ENCODE results near the gene NDUFAF2.
"Not testable (repeated sequence)": the region's sequence is repeated elsewhere in the genome, so short reads cannot be mapped to it uniquely, and the experiment has no call there.

NDUFAF2 gene

DNA sequence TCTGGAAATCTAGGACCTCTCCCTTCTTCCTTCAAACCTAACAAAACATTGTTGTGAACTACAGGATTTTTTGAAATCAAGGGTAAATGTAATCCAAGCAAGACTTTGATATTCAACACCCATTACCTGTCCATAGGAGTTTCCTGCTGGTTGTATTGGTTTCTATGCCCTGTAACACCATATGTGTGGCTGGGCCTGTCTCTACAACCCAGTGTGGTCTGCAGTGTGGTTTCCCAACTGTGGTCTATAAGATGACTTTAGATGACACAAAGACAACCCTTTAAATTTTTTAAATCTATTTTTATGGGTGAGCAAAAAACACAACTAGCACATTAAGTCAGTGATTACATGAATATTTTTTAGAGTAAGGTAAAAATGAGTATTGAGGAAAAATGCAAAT, 124.1 kb downstream of the NDUFAF2 start:
- Histone ChIP-seq H3K9me3 (ENCODE audit: control insufficient read depth, low read length) (no peaks in the 10 kb centered on the region), H3K27me3 (replicated peaks; ENCODE audit: control insufficient read depth, insufficient read depth, low read length, poor library complexity, severe bottlenecking) (no peaks in the 10 kb centered on the region), H3K36me3 (ENCODE audit: control insufficient read depth, insufficient read depth, low read length) (no peaks in the 10 kb centered on the region), H3K4me3 (ENCODE audit: insufficient read depth, low read depth, low read length, poor library complexity, severe bottlenecking) (no peak overlapping the region), H3K4me1 (ENCODE audit: control insufficient read depth, insufficient read depth, low read length, poor library complexity, severe bottlenecking) (no peaks in the 10 kb centered on the region), H3K27ac (ENCODE audit: insufficient read depth, low read length, poor library complexity, severe bottlenecking) (no peak overlapping the region)
- DNase-seq: no peak

DNA sequence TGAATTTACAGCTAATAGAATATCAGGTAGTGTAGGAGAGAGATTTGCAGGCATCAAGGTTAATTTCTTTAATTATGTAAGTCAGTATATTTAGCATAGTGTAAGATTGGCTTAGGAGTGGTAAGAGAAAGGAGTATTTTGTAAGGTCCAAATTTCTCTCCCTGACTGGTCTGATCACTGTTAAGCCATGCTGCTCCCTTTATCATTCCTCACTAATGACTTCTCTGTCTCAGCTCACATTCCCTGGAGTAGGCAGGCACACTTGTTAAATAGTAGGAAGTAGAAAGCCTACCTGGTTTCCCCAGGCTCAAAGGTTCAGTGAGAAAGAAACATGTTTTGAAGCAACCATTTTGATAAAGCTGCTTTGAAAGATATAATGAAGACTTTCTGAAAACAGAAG, 126.5 kb downstream of the NDUFAF2 start:
- H3K27ac ChIP-seq (ENCODE audit: insufficient read depth, low read length, poor library complexity, severe bottlenecking): no peak overlapping the region
- H3K9me3 ChIP-seq (ENCODE audit: control insufficient read depth, low read length): no peaks in the 10 kb centered on the region
- DNase-seq: no peak
- H3K36me3 ChIP-seq (ENCODE audit: control insufficient read depth, insufficient read depth, low read length): no peaks in the 10 kb centered on the region
- H3K27me3 ChIP-seq (replicated peaks; ENCODE audit: control insufficient read depth, insufficient read depth, low read length, poor library complexity, severe bottlenecking): no peaks in the 10 kb centered on the region
- H3K4me3 ChIP-seq (ENCODE audit: insufficient read depth, low read depth, low read length, poor library complexity, severe bottlenecking): no peak overlapping the region
- no peaks in the 10 kb centered on the region for H3K4me1 ChIP-seq (ENCODE audit: control insufficient read depth, insufficient read depth, low read length, poor library complexity, severe bottlenecking)

DNA sequence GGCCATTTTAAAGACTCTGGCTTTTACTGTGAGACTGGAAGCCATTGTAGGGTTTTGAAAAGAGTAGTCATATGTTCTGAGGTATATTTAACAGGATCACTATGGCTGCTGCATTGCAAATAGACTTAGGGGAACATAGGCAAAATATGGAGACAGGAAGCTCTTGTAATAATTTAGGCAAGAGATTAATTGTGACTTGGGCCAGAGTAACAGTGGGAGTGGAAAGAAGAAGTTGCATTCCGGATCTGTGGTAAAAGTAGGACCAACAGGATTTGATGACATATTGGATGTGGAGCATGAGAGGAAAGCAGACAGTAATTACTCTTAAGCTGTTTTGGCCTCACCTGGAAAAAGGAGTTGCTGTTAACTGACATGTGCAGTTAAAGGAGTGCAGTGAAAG, 131.6 kb downstream of the NDUFAF2 start:
- no peaks in the 10 kb centered on the region for H3K27me3 ChIP-seq (replicated peaks; ENCODE audit: control insufficient read depth, insufficient read depth, low read length, poor library complexity, severe bottlenecking)
- no peak overlapping the region for H3K27ac ChIP-seq (ENCODE audit: insufficient read depth, low read length, poor library complexity, severe bottlenecking)
- no peaks in the 10 kb centered on the region for H3K9me3 ChIP-seq (ENCODE audit: control insufficient read depth, low read length)
- DNase-seq: no peak
- no peak overlapping the region for H3K4me3 ChIP-seq (ENCODE audit: insufficient read depth, low read depth, low read length, poor library complexity, severe bottlenecking)
- H3K36me3 ChIP-seq (ENCODE audit: control insufficient read depth, insufficient read depth, low read length): no peaks in the 10 kb centered on the region
- H3K4me1 ChIP-seq (ENCODE audit: control insufficient read depth, insufficient read depth, low read length, poor library complexity, severe bottlenecking): no peaks in the 10 kb centered on the region

DNA sequence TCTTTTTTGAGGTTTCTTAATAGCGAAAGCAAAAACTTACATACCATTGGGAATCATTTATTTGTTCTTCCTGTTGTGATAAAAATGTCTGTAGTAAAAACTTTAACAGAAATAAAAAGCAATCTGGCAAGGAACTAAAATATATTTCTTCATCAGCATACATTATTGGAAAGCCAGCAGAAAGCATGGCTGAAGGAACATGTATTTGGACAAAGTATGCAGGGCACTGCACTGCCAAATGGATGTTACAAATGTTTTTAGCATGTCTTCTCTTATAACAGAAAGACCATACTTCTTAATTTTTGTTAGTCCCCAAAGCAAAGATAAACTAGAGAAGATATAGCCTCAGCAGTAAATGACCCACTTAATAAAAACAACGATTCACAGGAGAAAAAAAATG, 136.7 kb downstream of the NDUFAF2 start:
- H3K4me1 ChIP-seq (ENCODE audit: control insufficient read depth, insufficient read depth, low read length, poor library complexity, severe bottlenecking): no peaks in the 10 kb centered on the region
- DNase-seq: no peak
- H3K36me3 ChIP-seq (ENCODE audit: control insufficient read depth, insufficient read depth, low read length): no peaks in the 10 kb centered on the region
- H3K4me3 ChIP-seq (ENCODE audit: insufficient read depth, low read depth, low read length, poor library complexity, severe bottlenecking): no peak overlapping the region
- no peaks in the 10 kb centered on the region for H3K27me3 ChIP-seq (replicated peaks; ENCODE audit: control insufficient read depth, insufficient read depth, low read length, poor library complexity, severe bottlenecking)
- H3K27ac ChIP-seq (ENCODE audit: insufficient read depth, low read length, poor library complexity, severe bottlenecking): no peak overlapping the region
- no peaks in the 10 kb centered on the region for H3K9me3 ChIP-seq (ENCODE audit: control insufficient read depth, low read length)

DNA sequence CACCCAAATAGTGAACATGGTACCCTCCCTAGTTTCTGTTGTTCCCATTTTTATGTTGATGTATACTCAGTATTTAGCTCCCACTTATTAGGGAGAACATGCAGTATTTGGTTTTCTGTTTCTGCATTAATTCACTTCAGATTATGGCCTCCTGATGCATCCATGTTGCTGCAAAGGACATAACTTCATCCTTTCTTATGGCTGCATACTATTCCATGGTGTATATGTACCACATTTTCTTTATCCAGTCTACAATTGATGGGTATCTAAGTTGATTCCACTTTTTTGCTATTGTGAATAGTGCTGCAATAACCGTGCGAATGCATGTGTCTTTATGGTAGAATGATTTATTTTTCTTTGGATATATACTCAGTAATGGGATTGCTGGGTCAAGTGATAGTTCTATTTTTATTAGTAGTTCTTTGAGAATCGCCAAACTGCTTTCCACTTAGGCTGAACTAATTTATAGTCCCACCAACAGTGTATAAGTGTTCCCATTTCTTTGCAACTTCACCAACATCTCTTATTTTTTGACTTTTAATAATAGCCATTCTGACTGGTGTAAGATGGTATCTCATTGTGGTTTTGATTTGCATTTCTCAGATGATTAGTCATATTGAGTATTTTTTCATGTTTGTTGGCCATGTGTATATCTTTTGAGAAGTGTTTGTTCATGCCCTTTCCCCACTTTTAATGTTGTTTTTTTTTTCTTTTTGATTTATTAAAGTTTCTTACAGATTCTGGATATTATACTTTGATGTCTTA, 137.7 kb downstream of the NDUFAF2 start:
- H3K4me1 ChIP-seq (ENCODE audit: control insufficient read depth, insufficient read depth, low read length, poor library complexity, severe bottlenecking): no peaks in the 10 kb centered on the region
- no peaks in the 10 kb centered on the region for H3K36me3 ChIP-seq (ENCODE audit: control insufficient read depth, insufficient read depth, low read length)
- H3K27me3 ChIP-seq (replicated peaks; ENCODE audit: control insufficient read depth, insufficient read depth, low read length, poor library complexity, severe bottlenecking): no peaks in the 10 kb centered on the region

DNA sequence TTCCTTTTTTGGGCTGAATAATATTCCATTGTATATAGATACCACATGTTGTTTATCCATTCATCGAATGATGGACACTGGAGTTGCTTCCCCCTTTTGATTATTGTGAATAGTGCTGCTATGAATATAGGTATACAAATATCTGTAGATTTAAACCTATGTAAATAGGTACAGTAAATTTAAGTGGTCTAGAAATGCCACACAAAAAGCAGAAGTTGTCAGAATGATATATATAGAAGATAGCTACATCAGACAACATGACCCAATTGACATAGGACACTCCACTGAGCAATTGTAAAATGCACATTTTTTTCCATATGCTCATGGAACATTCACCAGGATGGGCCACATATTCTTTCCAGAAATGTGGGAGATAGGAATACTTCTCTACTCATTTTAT, 139.7 kb downstream of the NDUFAF2 start:
- Histone ChIP-seq H3K27me3 (replicated peaks; ENCODE audit: control insufficient read depth, insufficient read depth, low read length, poor library complexity, severe bottlenecking) (no peaks in the 10 kb centered on the region), H3K9me3 (ENCODE audit: control insufficient read depth, low read length) (no peaks in the 10 kb centered on the region), H3K36me3 (ENCODE audit: control insufficient read depth, insufficient read depth, low read length) (no peaks in the 10 kb centered on the region), H3K4me3 (ENCODE audit: insufficient read depth, low read depth, low read length, poor library complexity, severe bottlenecking) (no peak overlapping the region), H3K27ac (ENCODE audit: insufficient read depth, low read length, poor library complexity, severe bottlenecking) (no peak overlapping the region), H3K4me1 (ENCODE audit: control insufficient read depth, insufficient read depth, low read length, poor library complexity, severe bottlenecking) (no peaks in the 10 kb centered on the region)
- DNase-seq: no peak

More for the DNA sequence above, 137.7 kb downstream of the NDUFAF2 start:
- no peak overlapping the region for H3K27ac ChIP-seq (ENCODE audit: insufficient read depth, low read length, poor library complexity, severe bottlenecking)
- no peak overlapping the region for H3K4me3 ChIP-seq (ENCODE audit: insufficient read depth, low read depth, low read length, poor library complexity, severe bottlenecking)
- H3K9me3 ChIP-seq (ENCODE audit: control insufficient read depth, low read length): no peaks in the 10 kb centered on the region
- no peak for DNase-seq

DNA sequence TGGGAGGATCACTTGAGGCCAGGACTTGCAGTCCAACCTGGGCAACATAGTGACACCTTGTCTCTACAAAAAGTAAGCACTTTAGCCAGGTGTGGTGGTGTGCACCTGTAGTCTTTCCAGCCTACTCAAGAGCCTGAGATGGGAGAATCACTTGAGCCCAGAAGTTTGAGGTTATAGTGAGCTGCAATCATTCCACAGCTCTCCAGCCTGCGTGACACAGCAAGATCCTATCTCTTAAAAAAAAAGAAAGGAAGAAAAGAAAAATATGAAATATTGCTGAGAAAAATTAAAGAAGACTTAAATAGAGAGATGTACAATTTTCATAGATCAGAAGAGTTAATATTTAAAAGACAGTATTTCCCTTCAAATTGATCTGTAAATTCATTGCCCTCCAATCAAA, 140.9 kb downstream of the NDUFAF2 start:
- Histone ChIP-seq H3K27ac (ENCODE audit: insufficient read depth, low read length, poor library complexity, severe bottlenecking) (no peak overlapping the region), H3K27me3 (replicated peaks; ENCODE audit: control insufficient read depth, insufficient read depth, low read length, poor library complexity, severe bottlenecking) (no peaks in the 10 kb centered on the region), H3K4me3 (ENCODE audit: insufficient read depth, low read depth, low read length, poor library complexity, severe bottlenecking) (no peak overlapping the region), H3K4me1 (ENCODE audit: control insufficient read depth, insufficient read depth, low read length, poor library complexity, severe bottlenecking) (no peaks in the 10 kb centered on the region), H3K9me3 (ENCODE audit: control insufficient read depth, low read length) (no peaks in the 10 kb centered on the region), H3K36me3 (ENCODE audit: control insufficient read depth, insufficient read depth, low read length) (no peaks in the 10 kb centered on the region)
- DNase-seq: no peak

DNA sequence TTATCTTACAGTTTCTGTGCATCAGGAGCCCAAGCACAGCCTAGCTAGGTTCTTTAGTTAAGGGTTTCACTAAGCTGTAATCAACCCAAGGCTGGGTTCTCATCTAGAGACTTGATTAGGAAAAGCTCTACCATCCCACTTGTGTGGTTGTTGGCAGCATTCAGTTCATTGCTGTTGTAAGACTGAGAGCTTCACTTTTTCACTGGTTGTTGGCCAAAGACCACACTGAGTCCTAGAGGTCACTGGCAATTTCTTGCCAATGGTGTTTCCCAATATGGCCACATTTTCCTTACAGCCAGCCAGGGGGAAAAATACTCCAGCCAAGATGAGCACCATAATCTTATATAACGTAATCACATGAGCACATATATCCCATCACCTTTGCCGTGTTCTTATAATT, 142.9 kb downstream of the NDUFAF2 start:
- H3K36me3 ChIP-seq (ENCODE audit: control insufficient read depth, insufficient read depth, low read length): no peaks in the 10 kb centered on the region
- no peak for DNase-seq
- H3K27ac ChIP-seq (ENCODE audit: insufficient read depth, low read length, poor library complexity, severe bottlenecking): no peak overlapping the region
- no peaks in the 10 kb centered on the region for H3K9me3 ChIP-seq (ENCODE audit: control insufficient read depth, low read length)
- no peaks in the 10 kb centered on the region for H3K27me3 ChIP-seq (replicated peaks; ENCODE audit: control insufficient read depth, insufficient read depth, low read length, poor library complexity, severe bottlenecking)
- no peaks in the 10 kb centered on the region for H3K4me1 ChIP-seq (ENCODE audit: control insufficient read depth, insufficient read depth, low read length, poor library complexity, severe bottlenecking)
- H3K4me3 ChIP-seq (ENCODE audit: insufficient read depth, low read depth, low read length, poor library complexity, severe bottlenecking): no peak overlapping the region

DNA sequence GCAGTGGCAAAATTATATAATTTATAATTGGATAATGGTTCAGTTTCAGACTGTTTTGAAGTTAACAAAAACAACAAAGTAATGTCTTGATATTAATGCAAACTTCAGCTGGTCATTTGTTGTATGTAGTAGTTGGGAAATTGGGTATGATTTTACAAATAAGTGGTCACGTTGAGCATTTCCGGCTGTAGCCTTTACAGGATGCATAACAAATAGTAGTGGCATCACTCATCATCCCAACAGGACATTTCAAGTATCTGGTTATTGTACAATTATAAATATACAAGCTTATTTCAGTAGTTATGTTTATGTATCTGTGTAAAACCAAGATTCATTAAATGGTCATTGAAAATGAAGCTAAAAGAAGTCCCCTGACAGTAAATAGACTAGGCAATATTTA, 144.3 kb downstream of the NDUFAF2 start:
- H3K9me3 ChIP-seq (ENCODE audit: control insufficient read depth, low read length): no peaks in the 10 kb centered on the region
- no peaks in the 10 kb centered on the region for H3K36me3 ChIP-seq (ENCODE audit: control insufficient read depth, insufficient read depth, low read length)
- no peaks in the 10 kb centered on the region for H3K4me1 ChIP-seq (ENCODE audit: control insufficient read depth, insufficient read depth, low read length, poor library complexity, severe bottlenecking)
- no peak for DNase-seq
- H3K4me3 ChIP-seq (ENCODE audit: insufficient read depth, low read depth, low read length, poor library complexity, severe bottlenecking): no peak overlapping the region
- no peaks in the 10 kb centered on the region for H3K27me3 ChIP-seq (replicated peaks; ENCODE audit: control insufficient read depth, insufficient read depth, low read length, poor library complexity, severe bottlenecking)
- H3K27ac ChIP-seq (ENCODE audit: insufficient read depth, low read length, poor library complexity, severe bottlenecking): no peak overlapping the region

DNA sequence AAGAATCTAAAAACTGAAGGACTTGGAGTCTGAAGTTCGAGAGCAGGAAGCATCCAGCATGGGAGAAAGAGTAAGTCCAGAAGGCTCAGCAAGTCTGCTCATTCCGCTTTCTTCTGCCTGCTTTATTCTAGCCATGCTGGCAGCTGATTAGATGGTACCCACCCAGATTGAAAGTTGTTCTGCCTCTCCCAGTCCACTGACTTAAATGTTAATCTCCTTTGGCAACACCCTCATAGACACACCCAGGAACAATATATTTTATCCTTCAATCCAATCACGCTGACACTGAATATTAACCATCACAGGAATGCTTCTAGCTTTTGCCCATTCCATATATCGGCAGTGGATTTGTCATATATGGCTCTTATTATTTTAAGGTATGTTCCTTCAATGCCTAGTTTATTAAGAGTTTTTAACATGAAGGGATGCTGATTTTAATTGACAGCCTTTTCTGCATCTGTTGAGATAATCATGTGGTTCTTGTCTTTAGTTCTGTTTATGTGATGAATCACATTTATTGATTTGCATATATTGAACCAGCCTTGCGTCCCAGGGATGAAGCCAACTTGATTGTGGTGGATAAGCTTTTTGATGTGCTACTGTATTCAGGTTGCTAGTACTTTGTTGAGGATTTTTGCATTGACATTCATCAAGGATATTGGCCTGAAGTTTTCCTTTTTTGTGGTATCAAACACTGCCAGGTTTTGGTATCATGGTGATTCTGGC, 148.2 kb downstream of the NDUFAF2 start:
- not testable (repeated sequence) for H3K27ac ChIP-seq (ENCODE audit: insufficient read depth, low read length, poor library complexity, severe bottlenecking); H3K9me3 ChIP-seq (ENCODE audit: control insufficient read depth, low read length); H3K36me3 ChIP-seq (ENCODE audit: control insufficient read depth, insufficient read depth, low read length); H3K4me3 ChIP-seq (ENCODE audit: insufficient read depth, low read depth, low read length, poor library complexity, severe bottlenecking); H3K4me1 ChIP-seq (ENCODE audit: control insufficient read depth, insufficient read depth, low read length, poor library complexity, severe bottlenecking); DNase-seq; H3K27me3 ChIP-seq (replicated peaks; ENCODE audit: control insufficient read depth, insufficient read depth, low read length, poor library complexity, severe bottlenecking)

Measured in effector memory CD4-positive, alpha-beta T cell (primary cell).